GM11168 (cell line): ENCODE measurements around the gene SERPINB12.

Experiments
- in situ Hi-C: fragments of 300-500 bp; cut with MboI; formaldehyde crosslinking; loops from one replicate; pipeline ENCODE4 v1.12.0; 2022; ENCODE audit warnings: low sequenced_read_pairs; ENCODE audit not compliant: unreplicated experiment

The SERPINB12 gene

GRCh38 chr18:63590966-63591695, 49.0 kb downstream of the SERPINB12 start:
- in situ Hi-C loops, result no loop called here

- in situ Hi-C loops, result no loop called here
Observed at GRCh38 chr18:63591725-63592124, 49.6 kb downstream of the SERPINB12 start.

GRCh38 chr18:63592471-63592870, 50.3 kb downstream of the SERPINB12 start:
- in situ Hi-C loops, result no loop called here

GRCh38 chr18:63596964-63597363, 54.8 kb downstream of the SERPINB12 start:
- in situ Hi-C loops, result no loop called here

- in situ Hi-C loops, result no loop called here
Observed at GRCh38 chr18:63603355-63603754, 61.2 kb downstream of the SERPINB12 start.

GRCh38 chr18:63603772-63604171, 61.6 kb downstream of the SERPINB12 start:
- in situ Hi-C loops, result no loop called here

GRCh38 chr18:63604791-63605567, 62.8 kb downstream of the SERPINB12 start:
- in situ Hi-C loops, result no loop called here

GRCh38 chr18:63606526-63606925, 64.4 kb downstream of the SERPINB12 start:
- in situ Hi-C loops, result no loop called here

GRCh38 chr18:63613420-63613819, 71.3 kb downstream of the SERPINB12 start:
- in situ Hi-C loops, result no loop called here

GRCh38 chr18:63617049-63617914, 75.1 kb downstream of the SERPINB12 start:
- in situ Hi-C loops, result no loop called here

- in situ Hi-C loops, result no loop called here
Observed at GRCh38 chr18:63617915-63618234, 75.7 kb downstream of the SERPINB12 start.
